Prostate gland (tissue), 2 donors: ENCODE data around the gene ANKAR.

ENCODE experiments used
- POLR2A ChIP-seq: fragments of 450-650 bp; IDR thresholded peaks from one replicate; pipeline ENCODE4 v1.6.1; 2016; ENCODE audit warnings: antibody characterized with exemption, mild to moderate bottlenecking
- POLR2AphosphoS5 ChIP-seq: sonication (generic); formaldehyde crosslinking; IDR thresholded peaks from one replicate; pipeline ENCODE4 v1.6.1; 2017; ENCODE audit warnings: antibody characterized with exemption
- TF ChIP-seq, protein P1 (sequence below), 4 experiments: fragments of 200-600 bp in 2 of 4; fragments of 450-650 bp in 2 of 4; sonication (generic) in 2 of 4; IDR thresholded peaks; 1 replicate in 3 of 4; 2 replicates in 1 of 4; pipeline ENCODE4 v1.5.1; 2016 to 2019; ENCODE audit warnings: antibody characterized with exemption in 4 of 4, mild to moderate bottlenecking in 2 of 4, moderate library complexity in 2 of 4

DNA sequence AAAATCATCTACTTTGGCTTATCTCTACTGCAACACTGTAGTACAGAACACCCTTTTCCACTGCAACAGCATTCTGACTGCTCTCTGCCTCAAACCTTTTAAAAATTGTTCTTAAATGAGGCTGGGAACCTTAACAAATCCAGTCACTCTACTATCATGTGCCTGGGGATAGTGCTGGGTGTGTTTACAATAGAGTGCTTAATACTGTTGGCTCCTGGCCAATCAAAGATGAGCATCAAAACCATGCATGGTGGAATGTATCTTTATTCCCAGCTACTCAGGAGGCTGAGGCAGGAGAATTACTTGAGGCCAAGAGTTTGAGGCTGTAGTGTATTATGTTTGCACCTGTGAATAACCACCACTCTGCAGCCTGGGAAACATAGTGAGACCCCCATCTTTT is 7.4 kb downstream of the ANKAR start:
- TF ChIP-seq, protein P1, sequence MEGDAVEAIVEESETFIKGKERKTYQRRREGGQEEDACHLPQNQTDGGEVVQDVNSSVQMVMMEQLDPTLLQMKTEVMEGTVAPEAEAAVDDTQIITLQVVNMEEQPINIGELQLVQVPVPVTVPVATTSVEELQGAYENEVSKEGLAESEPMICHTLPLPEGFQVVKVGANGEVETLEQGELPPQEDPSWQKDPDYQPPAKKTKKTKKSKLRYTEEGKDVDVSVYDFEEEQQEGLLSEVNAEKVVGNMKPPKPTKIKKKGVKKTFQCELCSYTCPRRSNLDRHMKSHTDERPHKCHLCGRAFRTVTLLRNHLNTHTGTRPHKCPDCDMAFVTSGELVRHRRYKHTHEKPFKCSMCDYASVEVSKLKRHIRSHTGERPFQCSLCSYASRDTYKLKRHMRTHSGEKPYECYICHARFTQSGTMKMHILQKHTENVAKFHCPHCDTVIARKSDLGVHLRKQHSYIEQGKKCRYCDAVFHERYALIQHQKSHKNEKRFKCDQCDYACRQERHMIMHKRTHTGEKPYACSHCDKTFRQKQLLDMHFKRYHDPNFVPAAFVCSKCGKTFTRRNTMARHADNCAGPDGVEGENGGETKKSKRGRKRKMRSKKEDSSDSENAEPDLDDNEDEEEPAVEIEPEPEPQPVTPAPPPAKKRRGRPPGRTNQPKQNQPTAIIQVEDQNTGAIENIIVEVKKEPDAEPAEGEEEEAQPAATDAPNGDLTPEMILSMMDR (IDR thresholded peaks at IDR 0.05) = no peak
- TF ChIP-seq POLR2A (no peak), POLR2AphosphoS5 (no peak)
